Stimulated activated CD4-positive, alpha-beta T cell treated with anti-CD3 and anti-CD28 coated beads, TNF-alpha, amount 100 ng/mL, for 48 hours (primary cell): ENCODE results near the gene NME3.
A peak's percentile ranks its signal among the peaks of the same experiment; 100 is the strongest.

Experiments used
- DNase-seq, 3 donors: peaks; one replicate each; pipeline ENCODE4 v3.0.0-alpha.2; 2020; ENCODE audit warnings: low read depth in 3 of 3

NME3 gene

GRCh38 chr16:1726661-1727502 lies 44.5 kb downstream of the NME3 start:
- no peak for DNase-seq

GRCh38 chr16:1724491-1724890 lies 46.9 kb downstream of the NME3 start:
- no peak for DNase-seq

- peak in 1 of 3 donors; percentile 20 for DNase-seq
Observed at GRCh38 chr16:1723450-1724147, 47.7 kb downstream of the NME3 start.

GRCh38 chr16:1721372-1721771 lies 50.0 kb downstream of the NME3 start:
- DNase-seq, result no peak
